NCI-H446 (cell line): ENCODE measurements around the gene ZNF787.

Experiments
- DNase-seq, 2 experiments: peaks; one replicate each; lab custom pipeline; 2025; lab: John Stamatoyannopoulos, UW

Gene ZNF787

GRCh38 chr19:56144376-56144775 lies 23.3 kb upstream of the ZNF787 start:
- DNase-seq = no peak

- DNase-seq = no peak
Measured at GRCh38 chr19:56142897-56143434, 21.9 kb upstream of the ZNF787 start.

- DNase-seq = no peak
Measured at GRCh38 chr19:56142087-56142787, 21.1 kb upstream of the ZNF787 start.

DNA sequence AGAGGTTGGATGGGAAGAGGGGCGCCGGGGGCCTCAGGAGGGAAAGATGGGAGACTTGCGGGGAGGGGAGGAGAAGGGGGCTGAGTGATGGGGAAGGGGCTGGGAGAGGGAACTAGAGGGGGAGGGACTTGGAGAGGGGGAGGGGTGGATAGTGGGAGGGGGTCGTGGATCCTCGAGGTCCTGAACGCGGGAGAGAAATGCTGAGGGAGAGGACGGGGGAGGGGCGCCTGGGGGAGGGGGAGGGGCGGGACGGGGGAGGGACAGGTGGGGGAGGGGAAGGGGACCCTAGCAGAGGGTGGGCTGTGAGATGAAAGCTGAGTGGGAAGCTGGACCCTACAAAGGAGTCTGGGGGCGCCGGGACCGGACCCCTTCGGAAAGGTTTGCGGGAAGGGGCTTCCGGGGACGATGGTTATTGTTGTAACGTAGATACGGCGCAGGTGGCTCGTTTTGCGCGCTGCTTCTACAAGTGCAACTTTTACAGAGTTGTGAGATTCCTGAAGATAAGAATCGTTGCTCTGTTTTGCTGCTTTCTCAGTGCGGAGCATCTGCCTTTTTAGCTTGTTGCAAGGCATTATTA lies 20.4 kb upstream of the ZNF787 start:
- DNase-seq = no peak

GRCh38 chr19:56140583-56141416 lies 19.7 kb upstream of the ZNF787 start, which contains the start of gene ZNF444:
Gene ZNF444, plus strand, starts transcription at chr19:56141287. Its CDS starts 5,625 bp downstream, at chr19:56146912.
- DNase-seq = peak; percentile 100

- no peak for DNase-seq
Measured at GRCh38 chr19:56139847-56140582, 18.9 kb upstream of the ZNF787 start.

- no peak for DNase-seq
Measured at GRCh38 chr19:56138069-56138468, 17.0 kb upstream of the ZNF787 start.

- DNase-seq = no peak
Measured at GRCh38 chr19:56137405-56137804, 16.3 kb upstream of the ZNF787 start.

DNA sequence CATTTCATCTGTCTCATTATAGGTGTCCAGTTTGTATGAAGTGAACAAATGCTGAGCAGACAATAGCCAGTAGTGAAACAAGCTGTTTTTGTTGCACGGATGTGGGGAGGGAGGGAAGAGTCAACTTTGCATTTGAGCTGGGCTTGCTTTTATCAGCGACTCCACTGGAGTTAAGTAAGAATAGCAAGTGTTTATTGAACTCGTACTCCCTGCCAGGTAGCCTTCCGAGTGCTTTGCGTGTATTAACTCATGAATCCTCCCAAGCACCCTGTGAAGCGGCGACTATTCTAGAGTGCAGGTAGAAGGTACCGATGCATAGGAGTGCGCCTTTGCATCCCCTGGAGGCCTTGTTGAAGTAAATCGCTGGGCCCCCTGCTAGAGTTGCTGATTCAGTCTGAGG lies 15.3 kb upstream of the ZNF787 start:
- DNase-seq = no peak

DNA sequence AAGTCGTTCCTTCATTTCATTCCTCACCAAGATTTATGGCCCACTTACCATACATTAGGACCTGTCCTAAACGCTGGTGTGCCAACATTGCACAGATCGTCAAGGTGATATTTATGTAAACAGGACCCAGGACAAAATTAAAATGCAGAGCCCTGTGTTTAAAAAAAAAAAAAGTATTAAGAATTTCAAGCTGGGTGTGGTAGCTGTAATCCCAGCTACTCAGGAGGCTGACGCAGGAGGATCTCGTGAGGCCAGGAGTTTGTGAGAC lies 13.5 kb upstream of the ZNF787 start:
- no peak for DNase-seq

DNA sequence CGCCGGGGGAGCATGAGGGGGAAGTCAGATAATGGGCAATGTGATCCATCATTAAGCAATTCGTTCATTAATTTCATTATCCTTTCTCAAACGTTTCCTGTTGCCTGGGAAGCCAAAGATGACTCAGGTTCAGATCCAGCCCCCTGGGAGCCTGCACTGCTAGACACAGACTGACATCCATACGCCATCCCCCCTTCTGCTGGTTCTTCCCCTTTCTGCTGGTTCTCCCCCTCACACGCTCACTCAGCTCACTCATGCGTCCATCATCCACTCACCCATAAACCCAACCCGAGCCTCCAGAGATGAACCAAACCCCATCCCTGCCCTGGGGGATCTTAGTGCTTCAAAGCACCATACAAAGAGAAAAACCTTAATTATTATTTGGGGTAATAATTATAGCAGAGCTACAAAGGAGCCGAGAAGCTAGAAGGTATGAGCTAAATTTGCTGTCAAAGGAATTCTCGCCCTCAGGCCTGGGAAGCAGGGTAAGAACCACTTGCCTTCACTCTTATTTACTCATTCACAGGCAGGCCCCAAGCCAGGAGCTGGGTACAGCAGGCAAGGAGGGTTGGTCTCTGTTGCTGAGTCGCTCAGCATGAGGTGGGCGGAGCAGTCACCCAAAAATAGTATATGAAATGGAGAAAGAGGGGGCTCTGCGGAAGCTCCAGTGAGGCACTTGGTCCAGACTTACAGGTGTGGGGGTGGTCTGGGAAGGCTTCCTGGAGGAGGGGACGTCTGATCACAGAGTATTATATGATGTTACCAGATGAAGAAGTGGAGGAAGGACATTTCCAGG lies 13.0 kb upstream of the ZNF787 start:
- no peak for DNase-seq

DNA sequence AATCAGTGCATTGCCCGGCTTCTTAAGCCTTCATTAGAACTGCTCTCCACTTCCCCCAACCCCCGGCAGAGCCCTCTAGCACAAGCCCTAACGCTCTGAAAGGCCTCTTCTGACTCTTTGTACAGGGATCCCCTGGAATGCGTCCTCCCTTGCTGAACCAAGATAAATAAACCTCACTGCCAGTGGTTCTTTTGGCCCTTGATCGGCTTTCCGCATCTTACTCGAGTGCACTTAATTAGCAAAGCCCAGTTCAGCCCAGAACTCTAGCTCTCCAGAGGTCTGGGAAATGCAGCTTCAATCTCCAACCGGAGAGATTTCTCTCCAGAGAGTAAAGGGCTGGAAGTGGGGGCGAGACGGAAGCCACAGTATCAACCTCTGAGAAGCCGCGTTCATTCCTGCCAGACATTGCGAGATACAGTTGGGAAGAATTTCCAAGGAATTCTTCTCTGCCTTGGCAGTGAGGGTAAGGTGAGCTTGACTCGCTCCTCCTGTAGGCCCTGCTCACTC lies 11.3 kb upstream of the ZNF787 start:
- no peak for DNase-seq

DNA sequence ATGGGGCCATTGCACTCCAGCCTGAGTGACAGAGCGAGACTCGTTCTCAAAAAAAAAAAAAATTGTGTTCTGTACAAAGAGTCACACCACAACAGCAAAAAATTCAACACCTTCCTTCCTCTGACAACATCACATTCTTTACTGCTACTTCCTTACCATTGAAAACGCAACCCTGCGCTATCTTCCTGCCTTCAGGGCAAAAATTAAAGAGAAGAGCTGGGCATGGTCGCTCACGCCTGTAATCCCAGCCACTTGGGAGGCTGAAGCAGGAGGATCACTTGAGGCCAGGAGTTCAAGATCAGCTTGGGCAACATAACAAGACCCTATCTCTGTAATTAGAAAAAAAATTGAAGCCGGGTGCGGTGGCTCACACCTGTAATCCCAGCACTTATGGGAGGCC lies 10.6 kb upstream of the ZNF787 start:
- DNase-seq = no peak

DNA sequence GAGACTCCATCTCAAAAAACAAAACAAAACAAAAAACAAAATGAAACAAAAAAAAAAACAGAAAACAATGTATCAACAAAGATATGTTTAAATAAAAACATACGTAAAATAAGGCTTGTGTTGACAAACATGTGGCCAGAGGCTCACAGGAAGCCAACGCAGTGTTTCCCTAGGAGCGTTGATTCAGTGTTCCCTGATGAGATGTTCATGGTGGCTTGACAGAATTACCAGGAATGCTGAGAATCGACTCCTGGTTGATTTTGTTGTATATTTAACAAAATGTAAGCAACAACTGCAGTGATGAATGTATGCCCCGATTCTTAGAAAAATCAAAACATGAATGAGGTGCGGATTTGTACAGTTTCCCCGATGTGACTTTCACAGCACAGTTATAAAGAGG lies 8.9 kb upstream of the ZNF787 start:
- DNase-seq = no peak

GRCh38 chr19:56126983-56127780 lies 6.1 kb upstream of the ZNF787 start:
- DNase-seq = no peak

DNA sequence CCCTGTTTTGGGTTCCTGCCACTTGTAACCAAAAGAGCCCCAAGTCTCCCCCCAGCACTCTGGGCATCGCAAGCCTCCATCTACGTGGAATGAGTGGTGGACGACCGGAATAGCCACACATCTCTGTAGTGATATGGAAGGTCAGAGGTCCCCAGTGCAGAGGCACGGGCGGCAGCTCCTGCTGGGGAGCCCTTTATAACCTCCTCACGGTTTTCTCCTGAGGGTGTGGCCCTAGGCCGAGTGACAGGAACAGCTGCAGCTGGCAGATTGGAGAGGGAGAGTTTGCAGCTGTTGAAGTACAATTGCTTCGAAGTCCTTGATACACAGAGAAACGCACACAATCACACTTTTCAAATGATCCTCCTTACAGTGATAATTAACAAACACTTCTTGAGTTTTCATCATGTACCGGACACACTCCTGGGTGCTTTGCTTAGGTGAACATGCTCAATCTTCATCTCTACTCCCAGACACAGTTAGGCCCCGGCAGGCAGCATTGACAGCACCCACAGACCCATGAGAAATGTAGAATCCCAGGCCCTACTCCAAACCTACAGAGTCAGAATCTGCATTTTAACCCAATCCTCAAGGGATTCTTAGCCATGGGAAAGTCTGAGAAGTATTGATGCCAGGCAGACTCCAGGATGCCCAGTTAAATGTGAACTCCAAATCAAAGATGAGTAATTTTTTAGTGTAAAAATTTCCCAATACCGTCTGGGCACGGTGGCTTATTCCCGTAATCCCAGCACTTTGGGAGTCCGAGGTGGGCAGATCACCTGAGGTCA lies 4.9 kb upstream of the ZNF787 start:
- no peak for DNase-seq

DNA sequence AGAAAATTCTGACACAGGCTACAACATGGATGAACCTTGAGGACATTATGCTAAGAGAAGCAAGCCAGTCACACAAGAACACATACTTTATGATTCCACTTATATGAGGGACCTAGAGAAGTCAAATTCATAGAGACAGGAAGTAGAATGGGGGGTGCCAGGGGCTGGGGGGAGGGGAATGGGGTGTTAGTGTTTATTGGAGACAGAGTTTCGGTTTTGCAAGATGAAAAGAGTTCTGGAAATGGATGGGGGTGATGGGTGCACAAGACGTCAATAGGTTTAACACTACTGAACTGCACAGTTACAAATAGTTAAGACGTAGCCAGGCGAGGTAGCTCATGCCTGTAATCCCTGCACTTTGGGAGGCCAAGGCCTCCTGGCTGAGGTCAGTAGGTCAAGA lies 3.5 kb upstream of the ZNF787 start:
- DNase-seq = no peak

- no peak for DNase-seq
Measured at GRCh38 chr19:56123266-56123891, 2.3 kb upstream of the ZNF787 start.
